ENCODE measurements around the gene SLC30A2. TPM values are rescaled to one million over a fixed set of nuclear protein-coding genes. Genes with fewer than 3 reads are reported as not detected.

Gene SLC30A2
- total and polyA plus RNA-seq, 2 of the 13 experiments (the other 11 are each of a cell fraction or from before 2014, with no cell fraction given): not detected

DNA sequence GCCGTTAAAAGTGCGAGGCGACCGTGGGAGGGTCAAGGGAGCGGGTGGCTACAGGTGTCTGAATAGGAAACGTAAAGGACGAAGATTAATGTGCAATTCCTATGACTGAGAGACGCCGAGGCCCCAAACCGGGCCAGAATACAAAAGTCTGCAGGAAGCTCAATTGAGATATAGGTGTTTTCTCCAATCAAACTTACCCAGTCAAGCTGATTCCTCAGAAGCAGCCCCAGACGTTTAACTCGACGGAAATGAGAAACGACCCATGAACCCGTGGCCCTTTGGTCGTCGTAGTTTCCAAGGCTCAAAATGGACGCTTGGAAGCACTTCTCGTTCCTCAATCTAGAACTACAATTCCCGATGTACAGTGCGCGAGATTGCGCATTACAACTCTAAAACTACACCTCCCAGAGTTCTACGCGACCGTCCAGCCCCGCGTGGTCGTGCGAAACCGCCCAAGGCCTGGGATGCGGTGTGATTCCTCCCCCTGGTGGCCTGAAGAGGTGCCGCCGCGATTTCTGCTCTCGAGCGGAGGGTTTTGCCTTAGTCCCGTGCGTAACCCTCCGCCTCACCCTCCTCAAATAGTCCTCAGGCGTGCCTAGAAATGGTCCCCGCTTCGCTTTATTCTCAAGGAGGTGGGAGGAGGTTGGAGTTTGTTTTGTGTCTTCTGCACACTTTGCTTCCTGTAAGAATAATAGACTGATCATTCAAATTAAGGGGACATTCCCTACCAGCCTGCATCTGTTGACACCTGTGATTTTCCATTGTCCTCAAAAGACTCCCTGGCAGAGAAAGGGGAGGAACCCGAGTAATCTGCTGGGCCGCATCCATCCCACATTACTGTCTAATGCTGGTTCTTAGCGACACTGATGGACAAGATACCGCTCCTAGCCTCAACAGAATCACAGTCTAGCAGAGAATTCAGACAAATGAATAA lies 47.8 kb downstream of the SLC30A2 start, which contains the start of gene PAFAH2 (continued):
- TF ChIP-seq, protein P1, sequence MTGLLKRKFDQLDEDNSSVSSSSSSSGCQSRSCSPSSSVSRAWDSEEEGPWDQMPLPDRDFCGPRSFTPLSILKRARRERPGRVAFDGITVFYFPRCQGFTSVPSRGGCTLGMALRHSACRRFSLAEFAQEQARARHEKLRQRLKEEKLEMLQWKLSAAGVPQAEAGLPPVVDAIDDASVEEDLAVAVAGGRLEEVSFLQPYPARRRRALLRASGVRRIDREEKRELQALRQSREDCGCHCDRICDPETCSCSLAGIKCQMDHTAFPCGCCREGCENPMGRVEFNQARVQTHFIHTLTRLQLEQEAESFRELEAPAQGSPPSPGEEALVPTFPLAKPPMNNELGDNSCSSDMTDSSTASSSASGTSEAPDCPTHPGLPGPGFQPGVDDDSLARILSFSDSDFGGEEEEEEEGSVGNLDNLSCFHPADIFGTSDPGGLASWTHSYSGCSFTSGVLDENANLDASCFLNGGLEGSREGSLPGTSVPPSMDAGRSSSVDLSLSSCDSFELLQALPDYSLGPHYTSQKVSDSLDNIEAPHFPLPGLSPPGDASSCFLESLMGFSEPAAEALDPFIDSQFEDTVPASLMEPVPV (CRISPR knock-in tag; IDR thresholded peaks at IDR 0.05): peak; percentile 72
- peak; percentile 67; the same call in 1 of the 2 replicates for TF ChIP-seq ZNF607 (CRISPR knock-in tag; IDR thresholded peaks at IDR 0.05; ENCODE audit: borderline replicate concordance)
- TF ChIP-seq ZNF720 (CRISPR knock-in tag; IDR thresholded peaks at IDR 0.05): 0 out of 2 replicates have a peak, but pooled peaks have one; percentile 55
- TF ChIP-seq, protein P2, sequence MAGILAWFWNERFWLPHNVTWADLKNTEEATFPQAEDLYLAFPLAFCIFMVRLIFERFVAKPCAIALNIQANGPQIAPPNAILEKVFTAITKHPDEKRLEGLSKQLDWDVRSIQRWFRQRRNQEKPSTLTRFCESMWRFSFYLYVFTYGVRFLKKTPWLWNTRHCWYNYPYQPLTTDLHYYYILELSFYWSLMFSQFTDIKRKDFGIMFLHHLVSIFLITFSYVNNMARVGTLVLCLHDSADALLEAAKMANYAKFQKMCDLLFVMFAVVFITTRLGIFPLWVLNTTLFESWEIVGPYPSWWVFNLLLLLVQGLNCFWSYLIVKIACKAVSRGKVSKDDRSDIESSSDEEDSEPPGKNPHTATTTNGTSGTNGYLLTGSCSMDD (CRISPR knock-in tag; IDR thresholded peaks at IDR 0.05): no peak
- TF ChIP-seq GTF2F1 (IDR thresholded peaks at IDR 0.05; ENCODE audit: low read length): peak; percentile 80; the same call in 1 of the 2 replicates
- no peak for TF ChIP-seq ISX (CRISPR knock-in tag; conservative IDR thresholded peaks at IDR 0.05)
- TF ChIP-seq ZNF879 (CRISPR knock-in tag; IDR thresholded peaks at IDR 0.05): no peak
- TF ChIP-seq ZNF691 (CRISPR knock-in tag; IDR thresholded peaks at IDR 0.05; ENCODE audit: borderline replicate concordance, low read depth): peak; percentile 86; the same call in 1 of the 2 replicates
- TF ChIP-seq ZBTB49 (CRISPR knock-in tag; IDR thresholded peaks at IDR 0.05; ENCODE audit: borderline replicate concordance): no peak; the same call in 1 of the 2 replicates
- peak; percentile 84 for TF ChIP-seq ZNF510 (CRISPR knock-in tag; IDR thresholded peaks at IDR 0.05; ENCODE audit: low read depth)
- TF ChIP-seq ESRRA (CRISPR knock-in tag; IDR thresholded peaks at IDR 0.05; ENCODE audit: low read depth): peak; percentile 83
- no peak for TF ChIP-seq ZNF576 (CRISPR knock-in tag; IDR thresholded peaks at IDR 0.05)
- peak; percentile 90 for TF ChIP-seq SMC3 (IDR thresholded peaks at IDR 0.05; ENCODE audit: low read length)
- TF ChIP-seq TERF1 (CRISPR knock-in tag; IDR thresholded peaks at IDR 0.05): no peak
- peak; percentile 83 for TF ChIP-seq SMAD3 (CRISPR knock-in tag; IDR thresholded peaks at IDR 0.05)
- TF ChIP-seq REXO4 (CRISPR knock-in tag; IDR thresholded peaks at IDR 0.05; ENCODE audit: borderline replicate concordance): 0 out of 2 replicates have a peak, but pooled peaks have one; percentile 33
- peak; percentile 97 for TF ChIP-seq IRF2 (CRISPR knock-in tag; IDR thresholded peaks at IDR 0.05)
- peak; percentile 86; the same call in 1 of the 2 replicates for TF ChIP-seq ZNF556 (CRISPR knock-in tag; IDR thresholded peaks at IDR 0.05; ENCODE audit: borderline replicate concordance)
- TF ChIP-seq KLF13 (CRISPR knock-in tag; IDR thresholded peaks at IDR 0.05): no peak
- peak; percentile 65; the same call in 1 of the 2 replicates for TF ChIP-seq HNF4A (CRISPR knock-in tag; IDR thresholded peaks at IDR 0.05)
- TF ChIP-seq ZNF776 (CRISPR knock-in tag; IDR thresholded peaks at IDR 0.05): peak; percentile 82; the same call in 1 of the 2 replicates
